HEK293 (cell line): ENCODE measurements around the gene PRDM5.

Source experiments
- CTCF ChIA-PET: fragments of 350-600 bp; formaldehyde crosslinking; extraction: SDS; loops from one replicate; lab custom pipeline; 2021; ENCODE audit warnings: antibody characterized with exemption; lab: Yijun Ruan, JAX
- POLR2A ChIA-PET: fragments of 300-600 bp; formaldehyde crosslinking; extraction: SDS; loops from one replicate; lab custom pipeline; 2020; ENCODE audit warnings: antibody characterized with exemption, inconsistent platforms; lab: Yijun Ruan, JAX
- H3K27ac ChIP-seq: fragments of 200-500 bp; sonication (Bioruptor generic); 2 replicates; pipeline ENCODE4 v1.5.1; 2014; ENCODE audit warnings: low read depth, low read length, control low read depth, inconsistent platforms; ENCODE audit errors: extremely low read depth
- H3K36me3 ChIP-seq, 2 experiments: fragments of 200-500 bp in 1 of 2; sonication (Bioruptor generic) in 1 of 2; 1 replicate in 1 of 2; 2 replicates in 1 of 2; pipeline ENCODE4 v1.5.1; 2014 to 2017; ENCODE audit warnings: inconsistent platforms in 2 of 2, low read length in 2 of 2; ENCODE audit not compliant: control insufficient read depth in 2 of 2, insufficient read depth in 1 of 2
- H3K4me1 ChIP-seq: fragments of 200-500 bp; sonication (Bioruptor generic); 2 replicates; pipeline ENCODE4 v1.5.1; 2014; ENCODE audit warnings: mild to moderate bottlenecking, low read length, inconsistent platforms; ENCODE audit not compliant: control insufficient read depth, insufficient read depth
- H3K4me3 ChIP-seq: 2 replicates; pipeline ENCODE4 v1.5.1; 2011; ENCODE audit warnings: low read depth, mild to moderate bottlenecking, control low read depth, low read length, moderate library complexity
- H3K9me3 ChIP-seq: fragments of 200-500 bp; sonication (Bioruptor generic); 2 replicates; pipeline ENCODE4 v1.5.1; 2014; ENCODE audit warnings: low read depth, low read length, inconsistent platforms; ENCODE audit not compliant: control insufficient read depth, insufficient read depth
- HOXA7 ChIP-seq: sonication (generic); formaldehyde crosslinking; IDR thresholded peaks from 2 replicates; pipeline ENCODE4 v1.8.1; 2022; ENCODE audit warnings: missing genetic modification reagents, borderline replicate concordance
- RBAK ChIP-seq: fragments of 450-650 bp; formaldehyde crosslinking; IDR thresholded peaks from 2 replicates; pipeline ENCODE4 v1.5.1; 2016; ENCODE audit warnings: missing biosample characterization, missing genetic modification characterization
- ZNF157 ChIP-seq: fragments of 450-650 bp; formaldehyde crosslinking; IDR thresholded peaks from 2 replicates; pipeline ENCODE4 v1.5.1; 2016; ENCODE audit warnings: missing biosample characterization, missing genetic modification characterization
- ZNF169 ChIP-seq: fragments of 450-650 bp; formaldehyde crosslinking; IDR thresholded peaks from 2 replicates; pipeline ENCODE4 v1.5.1; 2016; ENCODE audit warnings: missing biosample characterization, missing genetic modification characterization
- ZNF2 ChIP-seq: fragments of 450-650 bp; formaldehyde crosslinking; IDR thresholded peaks from 2 replicates; pipeline ENCODE4 v1.5.1; 2016; ENCODE audit warnings: missing biosample characterization, missing genetic modification characterization
- ZNF214 ChIP-seq: fragments of 450-650 bp; formaldehyde crosslinking; IDR thresholded peaks from 2 replicates; pipeline ENCODE4 v1.5.1; 2017; ENCODE audit warnings: missing biosample characterization, mild to moderate bottlenecking, missing genetic modification characterization, borderline replicate concordance
- ZNF341 ChIP-seq: fragments of 450-650 bp; formaldehyde crosslinking; IDR thresholded peaks from 2 replicates; pipeline ENCODE4; 2016; ENCODE audit warnings: low read depth, missing biosample characterization, missing genetic modification characterization
- ZNF350 ChIP-seq: fragments of 450-650 bp; formaldehyde crosslinking; IDR thresholded peaks from 2 replicates; pipeline ENCODE4 v1.5.0; 2017; ENCODE audit warnings: missing biosample characterization, mild to moderate bottlenecking, missing genetic modification characterization
- ZNF501 ChIP-seq: fragments of 450-650 bp; formaldehyde crosslinking; IDR thresholded peaks from 2 replicates; pipeline ENCODE4 v1.5.1; 2016; ENCODE audit warnings: missing biosample characterization, missing genetic modification characterization
- ZNF544 ChIP-seq: fragments of 450-650 bp; formaldehyde crosslinking; IDR thresholded peaks from 2 replicates; pipeline ENCODE4 v1.5.0; 2017; ENCODE audit warnings: missing biosample characterization, missing genetic modification characterization
- ZNF548 ChIP-seq: fragments of 450-650 bp; formaldehyde crosslinking; IDR thresholded peaks from 2 replicates; pipeline ENCODE4 v1.5.1; 2016; ENCODE audit warnings: missing biosample characterization, missing genetic modification characterization
- ZNF560 ChIP-seq: fragments of 450-650 bp; formaldehyde crosslinking; IDR thresholded peaks from 2 replicates; pipeline ENCODE4 v1.5.1; 2017; ENCODE audit warnings: missing biosample characterization, missing genetic modification characterization, borderline replicate concordance
- ZNF626 ChIP-seq: fragments of 450-650 bp; sonication (Bioruptor Pico); formaldehyde crosslinking; IDR thresholded peaks from 2 replicates; pipeline ENCODE4 v1.5.1; 2018; ENCODE audit warnings: missing biosample characterization, missing genetic modification characterization, inconsistent platforms
- ZSCAN16 ChIP-seq: fragments of 450-650 bp; formaldehyde crosslinking; IDR thresholded peaks from 2 replicates; pipeline ENCODE4 v1.5.1; 2016; ENCODE audit warnings: missing biosample characterization, missing genetic modification characterization
- ZSCAN23 ChIP-seq: fragments of 450-650 bp; formaldehyde crosslinking; IDR thresholded peaks from 2 replicates; pipeline ENCODE4 v1.5.1; 2016; ENCODE audit warnings: missing biosample characterization, missing genetic modification characterization
- TF ChIP-seq, protein P1 (sequence below): fragments of 450-650 bp; formaldehyde crosslinking; IDR thresholded peaks from 2 replicates; pipeline ENCODE4 v1.5.1; 2017; ENCODE audit warnings: missing biosample characterization, missing genetic modification characterization
- TF ChIP-seq, protein P2 (sequence below): fragments of 450-650 bp; formaldehyde crosslinking; IDR thresholded peaks from 2 replicates; pipeline ENCODE4 v1.5.1; 2016; ENCODE audit warnings: missing biosample characterization, missing genetic modification characterization
- TF ChIP-seq, protein P3 (sequence below): fragments of 450-650 bp; formaldehyde crosslinking; IDR thresholded peaks from 2 replicates; pipeline ENCODE4 v1.5.1; 2016; ENCODE audit warnings: missing biosample characterization, missing genetic modification characterization
- TF ChIP-seq, protein P4 (sequence below): sonication (generic); formaldehyde crosslinking; IDR thresholded peaks from 2 replicates; pipeline ENCODE4 v1.8.1; 2022; ENCODE audit warnings: mild to moderate bottlenecking, moderate library complexity, missing genetic modification reagents
- TF ChIP-seq, protein P5 (sequence below): fragments of 450-650 bp; formaldehyde crosslinking; conservative IDR thresholded peaks from 2 replicates; pipeline ENCODE4 v1.5.1; 2016; ENCODE audit warnings: low read depth, missing biosample characterization, missing genetic modification characterization

Gene PRDM5

DNA sequence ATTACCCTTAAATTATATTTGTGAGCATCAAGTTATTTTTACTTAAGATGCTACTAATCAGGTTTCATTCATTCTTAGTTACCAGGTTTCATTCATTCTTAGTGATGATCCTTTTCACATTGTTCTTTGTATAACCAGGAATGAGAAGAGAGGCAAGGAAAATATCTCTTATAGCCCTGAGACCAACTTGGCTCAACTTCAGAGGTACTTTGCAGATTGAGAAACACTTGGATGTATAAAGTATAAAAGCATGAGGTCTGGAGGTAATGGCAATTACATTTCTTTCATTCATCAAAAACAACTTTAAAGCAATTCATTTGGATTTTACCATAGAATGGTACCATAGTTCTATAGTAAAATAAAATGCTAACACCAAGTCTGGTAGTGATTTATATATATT, 231.0 kb downstream of the PRDM5 start:
- CTCF ChIA-PET: interaction anchor here (0.7 kb wide), 1 partner anchor 9 kb away, joined by 3 read pairs; no protein-coding TSS in a partner anchor
- TF ChIP-seq, protein P1, sequence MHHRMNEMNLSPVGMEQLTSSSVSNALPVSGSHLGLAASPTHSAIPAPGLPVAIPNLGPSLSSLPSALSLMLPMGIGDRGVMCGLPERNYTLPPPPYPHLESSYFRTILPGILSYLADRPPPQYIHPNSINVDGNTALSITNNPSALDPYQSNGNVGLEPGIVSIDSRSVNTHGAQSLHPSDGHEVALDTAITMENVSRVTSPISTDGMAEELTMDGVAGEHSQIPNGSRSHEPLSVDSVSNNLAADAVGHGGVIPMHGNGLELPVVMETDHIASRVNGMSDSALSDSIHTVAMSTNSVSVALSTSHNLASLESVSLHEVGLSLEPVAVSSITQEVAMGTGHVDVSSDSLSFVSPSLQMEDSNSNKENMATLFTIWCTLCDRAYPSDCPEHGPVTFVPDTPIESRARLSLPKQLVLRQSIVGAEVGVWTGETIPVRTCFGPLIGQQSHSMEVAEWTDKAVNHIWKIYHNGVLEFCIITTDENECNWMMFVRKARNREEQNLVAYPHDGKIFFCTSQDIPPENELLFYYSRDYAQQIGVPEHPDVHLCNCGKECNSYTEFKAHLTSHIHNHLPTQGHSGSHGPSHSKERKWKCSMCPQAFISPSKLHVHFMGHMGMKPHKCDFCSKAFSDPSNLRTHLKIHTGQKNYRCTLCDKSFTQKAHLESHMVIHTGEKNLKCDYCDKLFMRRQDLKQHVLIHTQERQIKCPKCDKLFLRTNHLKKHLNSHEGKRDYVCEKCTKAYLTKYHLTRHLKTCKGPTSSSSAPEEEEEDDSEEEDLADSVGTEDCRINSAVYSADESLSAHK: no peak
- no peak for TF ChIP-seq ZNF341 (tag by site-specific recombination)
- TF ChIP-seq, protein P2, sequence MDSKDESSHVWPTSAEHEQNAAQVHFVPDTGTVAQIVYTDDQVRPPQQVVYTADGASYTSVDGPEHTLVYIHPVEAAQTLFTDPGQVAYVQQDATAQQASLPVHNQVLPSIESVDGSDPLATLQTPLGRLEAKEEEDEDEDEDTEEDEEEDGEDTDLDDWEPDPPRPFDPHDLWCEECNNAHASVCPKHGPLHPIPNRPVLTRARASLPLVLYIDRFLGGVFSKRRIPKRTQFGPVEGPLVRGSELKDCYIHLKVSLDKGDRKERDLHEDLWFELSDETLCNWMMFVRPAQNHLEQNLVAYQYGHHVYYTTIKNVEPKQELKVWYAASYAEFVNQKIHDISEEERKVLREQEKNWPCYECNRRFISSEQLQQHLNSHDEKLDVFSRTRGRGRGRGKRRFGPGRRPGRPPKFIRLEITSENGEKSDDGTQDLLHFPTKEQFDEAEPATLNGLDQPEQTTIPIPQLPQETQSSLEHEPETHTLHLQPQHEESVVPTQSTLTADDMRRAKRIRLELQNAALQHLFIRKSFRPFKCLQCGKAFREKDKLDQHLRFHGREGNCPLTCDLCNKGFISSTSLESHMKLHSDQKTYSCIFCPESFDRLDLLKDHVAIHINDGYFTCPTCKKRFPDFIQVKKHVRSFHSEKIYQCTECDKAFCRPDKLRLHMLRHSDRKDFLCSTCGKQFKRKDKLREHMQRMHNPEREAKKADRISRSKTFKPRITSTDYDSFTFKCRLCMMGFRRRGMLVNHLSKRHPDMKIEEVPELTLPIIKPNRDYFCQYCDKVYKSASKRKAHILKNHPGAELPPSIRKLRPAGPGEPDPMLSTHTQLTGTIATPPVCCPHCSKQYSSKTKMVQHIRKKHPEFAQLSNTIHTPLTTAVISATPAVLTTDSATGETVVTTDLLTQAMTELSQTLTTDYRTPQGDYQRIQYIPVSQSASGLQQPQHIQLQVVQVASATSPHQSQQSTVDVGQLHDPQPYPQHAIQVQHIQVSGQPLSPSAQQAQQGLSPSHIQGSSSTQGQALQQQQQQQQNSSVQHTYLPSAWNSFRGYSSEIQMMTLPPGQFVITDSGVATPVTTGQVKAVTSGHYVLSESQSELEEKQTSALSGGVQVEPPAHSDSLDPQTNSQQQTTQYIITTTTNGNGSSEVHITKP (tag by site-specific recombination): no peak
- no peak for TF ChIP-seq RBAK (tag by site-specific recombination)
- no peak for TF ChIP-seq ZNF544 (tag by site-specific recombination)
- TF ChIP-seq, protein P3, sequence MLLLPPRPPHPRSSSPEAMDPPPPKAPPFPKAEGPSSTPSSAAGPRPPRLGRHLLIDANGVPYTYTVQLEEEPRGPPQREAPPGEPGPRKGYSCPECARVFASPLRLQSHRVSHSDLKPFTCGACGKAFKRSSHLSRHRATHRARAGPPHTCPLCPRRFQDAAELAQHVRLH (tag by site-specific recombination): no peak
- no peak for TF ChIP-seq HOXA7 (CRISPR knock-in tag)
- no peak for TF ChIP-seq ZNF214 (tag by site-specific recombination)
- TF ChIP-seq, protein P4, sequence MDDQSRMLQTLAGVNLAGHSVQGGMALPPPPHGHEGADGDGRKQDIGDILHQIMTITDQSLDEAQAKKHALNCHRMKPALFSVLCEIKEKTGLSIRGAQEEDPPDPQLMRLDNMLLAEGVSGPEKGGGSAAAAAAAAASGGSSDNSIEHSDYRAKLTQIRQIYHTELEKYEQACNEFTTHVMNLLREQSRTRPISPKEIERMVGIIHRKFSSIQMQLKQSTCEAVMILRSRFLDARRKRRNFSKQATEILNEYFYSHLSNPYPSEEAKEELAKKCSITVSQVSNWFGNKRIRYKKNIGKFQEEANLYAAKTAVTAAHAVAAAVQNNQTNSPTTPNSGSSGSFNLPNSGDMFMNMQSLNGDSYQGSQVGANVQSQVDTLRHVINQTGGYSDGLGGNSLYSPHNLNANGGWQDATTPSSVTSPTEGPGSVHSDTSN (CRISPR knock-in tag): no peak
- no peak for TF ChIP-seq ZSCAN16
- TF ChIP-seq, all 188 proteins: peak for 0
- Histone ChIP-seq H3K9me3 (no peaks in the 10 kb centered on the region), H3K4me3 (no peak overlapping the region), H3K27ac (no peak overlapping the region), H3K4me1 (peaks cover 17% of the 10 kb centered on the region), H3K36me3 (no peaks in the 10 kb centered on the region)
- POLR2A ChIA-PET: no interaction called here

DNA sequence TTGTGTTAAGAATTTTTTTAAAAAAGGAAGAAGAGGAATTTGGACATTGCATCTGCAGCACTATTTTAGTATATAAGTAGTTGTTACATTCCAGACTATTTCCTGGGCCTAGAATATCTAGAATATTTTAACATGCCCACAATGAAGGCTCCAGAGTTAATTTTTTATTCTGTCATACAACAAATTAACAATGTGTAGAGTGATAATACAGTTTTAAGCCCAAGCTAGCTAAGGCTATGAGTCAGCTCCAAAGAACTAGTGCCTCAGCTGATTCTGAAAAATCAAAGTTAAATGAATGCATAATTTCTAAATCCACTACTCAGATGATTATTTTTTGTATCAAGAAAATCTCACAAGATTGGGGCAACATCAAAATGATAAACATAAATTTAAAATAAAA, 231.4 kb downstream of the PRDM5 start:
- ChIA-PET CTCF (interaction anchor here (0.6 to 0.7 kb wide), 2 partner anchors 9 to 1180 kb away, joined by 3 read pairs; no protein-coding TSS in a partner anchor), POLR2A (no interaction called here)
- no peak overlapping the region for H3K27ac ChIP-seq
- H3K9me3 ChIP-seq: no peaks in the 10 kb centered on the region
- no peak for TF ChIP-seq ZNF350 (tag by site-specific recombination)
- no peaks in the 10 kb centered on the region for H3K36me3 ChIP-seq
- H3K4me3 ChIP-seq: no peak overlapping the region
- peaks cover 16% of the 10 kb centered on the region for H3K4me1 ChIP-seq

DNA sequence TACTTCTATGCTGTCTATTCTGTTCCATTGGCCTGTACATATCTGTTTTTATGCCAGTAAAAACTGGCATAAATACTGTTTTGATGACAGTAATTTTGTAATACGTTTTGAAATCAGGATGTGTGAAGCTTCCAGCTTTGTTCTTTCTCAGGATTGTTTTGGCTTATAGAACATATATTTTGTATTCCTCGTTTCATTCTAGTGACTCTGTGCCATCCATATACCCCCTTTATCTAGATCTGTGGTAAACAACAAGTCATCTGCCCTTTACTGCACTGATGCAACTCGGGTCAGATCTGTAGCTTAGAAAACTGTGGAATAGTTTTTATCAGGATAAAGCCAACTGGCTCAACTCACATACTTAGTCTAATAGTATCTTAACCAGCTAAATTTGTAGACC, 233.7 kb downstream of the PRDM5 start:
- CTCF ChIA-PET: no interaction called here
- POLR2A ChIA-PET: no interaction called here
- no peaks in the 10 kb centered on the region for H3K4me1 ChIP-seq
- no peaks in the 10 kb centered on the region for H3K9me3 ChIP-seq
- H3K36me3 ChIP-seq: no peaks in the 10 kb centered on the region
- no peak overlapping the region for H3K4me3 ChIP-seq
- no peak overlapping the region for H3K27ac ChIP-seq
- TF ChIP-seq ZNF169 (tag by site-specific recombination): no peak
- no peak for TF ChIP-seq ZNF548 (tag by site-specific recombination)
- no peak for TF ChIP-seq ZNF2 (tag by site-specific recombination)
- no peak for TF ChIP-seq ZSCAN23 (tag by site-specific recombination)
- no peak for TF ChIP-seq ZNF626 (tag by site-specific recombination)
- TF ChIP-seq, protein P5, sequence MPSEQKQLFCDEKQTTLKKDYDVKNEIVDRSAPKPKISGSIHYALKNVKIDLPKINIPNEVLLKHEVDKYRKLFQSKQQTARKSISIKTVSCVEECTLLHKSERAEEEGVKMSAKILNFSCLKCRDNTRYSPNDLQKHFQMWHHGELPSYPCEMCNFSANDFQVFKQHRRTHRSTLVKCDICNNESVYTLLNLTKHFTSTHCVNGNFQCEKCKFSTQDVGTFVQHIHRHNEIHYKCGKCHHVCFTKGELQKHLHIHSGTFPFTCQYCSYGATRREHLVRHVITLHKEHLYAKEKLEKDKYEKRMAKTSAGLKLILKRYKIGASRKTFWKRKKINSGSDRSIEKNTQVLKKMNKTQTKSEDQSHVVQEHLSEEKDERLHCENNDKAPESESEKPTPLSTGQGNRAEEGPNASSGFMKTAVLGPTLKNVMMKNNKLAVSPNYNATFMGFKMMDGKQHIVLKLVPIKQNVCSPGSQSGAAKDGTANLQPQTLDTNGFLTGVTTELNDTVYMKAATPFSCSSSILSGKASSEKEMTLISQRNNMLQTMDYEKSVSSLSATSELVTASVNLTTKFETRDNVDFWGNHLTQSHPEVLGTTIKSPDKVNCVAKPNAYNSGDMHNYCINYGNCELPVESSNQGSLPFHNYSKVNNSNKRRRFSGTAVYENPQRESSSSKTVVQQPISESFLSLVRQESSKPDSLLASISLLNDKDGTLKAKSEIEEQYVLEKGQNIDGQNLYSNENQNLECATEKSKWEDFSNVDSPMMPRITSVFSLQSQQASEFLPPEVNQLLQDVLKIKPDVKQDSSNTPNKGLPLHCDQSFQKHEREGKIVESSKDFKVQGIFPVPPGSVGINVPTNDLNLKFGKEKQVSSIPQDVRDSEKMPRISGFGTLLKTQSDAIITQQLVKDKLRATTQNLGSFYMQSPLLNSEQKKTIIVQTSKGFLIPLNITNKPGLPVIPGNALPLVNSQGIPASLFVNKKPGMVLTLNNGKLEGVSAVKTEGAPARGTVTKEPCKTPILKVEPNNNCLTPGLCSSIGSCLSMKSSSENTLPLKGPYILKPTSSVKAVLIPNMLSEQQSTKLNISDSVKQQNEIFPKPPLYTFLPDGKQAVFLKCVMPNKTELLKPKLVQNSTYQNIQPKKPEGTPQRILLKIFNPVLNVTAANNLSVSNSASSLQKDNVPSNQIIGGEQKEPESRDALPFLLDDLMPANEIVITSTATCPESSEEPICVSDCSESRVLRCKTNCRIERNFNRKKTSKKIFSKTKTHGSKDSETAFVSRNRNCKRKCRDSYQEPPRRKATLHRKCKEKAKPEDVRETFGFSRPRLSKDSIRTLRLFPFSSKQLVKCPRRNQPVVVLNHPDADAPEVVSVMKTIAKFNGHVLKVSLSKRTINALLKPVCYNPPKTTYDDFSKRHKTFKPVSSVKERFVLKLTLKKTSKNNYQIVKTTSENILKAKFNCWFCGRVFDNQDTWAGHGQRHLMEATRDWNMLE (tag by site-specific recombination): no peak
- TF ChIP-seq ZNF560 (tag by site-specific recombination): no peak
- TF ChIP-seq ZNF157 (tag by site-specific recombination): no peak
- TF ChIP-seq ZNF501: no peak
